Choroid plexus epithelial cell (primary cell): ENCODE data around the gene HSDL2.

Experiments used
- DNase-seq: peaks from one replicate; pipeline ENCODE4 v3.0.0-alpha.2; 2010; ENCODE audit warnings: low read depth
- H3K4me3 ChIP-seq: 2 replicates; pipeline ENCODE4 v1.5.1; 2011; ENCODE audit warnings: low read depth, mild to moderate bottlenecking, control low read depth, low read length, moderate library complexity
- TF ChIP-seq, protein P1 (sequence below): conservative IDR thresholded peaks from 2 replicates; pipeline ENCODE4 v1.5.1; 2011; ENCODE audit warnings: low read depth, mild to moderate bottlenecking, control low read depth, inconsistent platforms, low read length, moderate library complexity

Gene HSDL2

GRCh38 chr9:112446080-112446479 lies 66.2 kb downstream of the HSDL2 start:
- TF ChIP-seq, protein P1, sequence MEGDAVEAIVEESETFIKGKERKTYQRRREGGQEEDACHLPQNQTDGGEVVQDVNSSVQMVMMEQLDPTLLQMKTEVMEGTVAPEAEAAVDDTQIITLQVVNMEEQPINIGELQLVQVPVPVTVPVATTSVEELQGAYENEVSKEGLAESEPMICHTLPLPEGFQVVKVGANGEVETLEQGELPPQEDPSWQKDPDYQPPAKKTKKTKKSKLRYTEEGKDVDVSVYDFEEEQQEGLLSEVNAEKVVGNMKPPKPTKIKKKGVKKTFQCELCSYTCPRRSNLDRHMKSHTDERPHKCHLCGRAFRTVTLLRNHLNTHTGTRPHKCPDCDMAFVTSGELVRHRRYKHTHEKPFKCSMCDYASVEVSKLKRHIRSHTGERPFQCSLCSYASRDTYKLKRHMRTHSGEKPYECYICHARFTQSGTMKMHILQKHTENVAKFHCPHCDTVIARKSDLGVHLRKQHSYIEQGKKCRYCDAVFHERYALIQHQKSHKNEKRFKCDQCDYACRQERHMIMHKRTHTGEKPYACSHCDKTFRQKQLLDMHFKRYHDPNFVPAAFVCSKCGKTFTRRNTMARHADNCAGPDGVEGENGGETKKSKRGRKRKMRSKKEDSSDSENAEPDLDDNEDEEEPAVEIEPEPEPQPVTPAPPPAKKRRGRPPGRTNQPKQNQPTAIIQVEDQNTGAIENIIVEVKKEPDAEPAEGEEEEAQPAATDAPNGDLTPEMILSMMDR: no peak
- H3K4me3 ChIP-seq: no peak overlapping the region
- no peak for DNase-seq

DNA sequence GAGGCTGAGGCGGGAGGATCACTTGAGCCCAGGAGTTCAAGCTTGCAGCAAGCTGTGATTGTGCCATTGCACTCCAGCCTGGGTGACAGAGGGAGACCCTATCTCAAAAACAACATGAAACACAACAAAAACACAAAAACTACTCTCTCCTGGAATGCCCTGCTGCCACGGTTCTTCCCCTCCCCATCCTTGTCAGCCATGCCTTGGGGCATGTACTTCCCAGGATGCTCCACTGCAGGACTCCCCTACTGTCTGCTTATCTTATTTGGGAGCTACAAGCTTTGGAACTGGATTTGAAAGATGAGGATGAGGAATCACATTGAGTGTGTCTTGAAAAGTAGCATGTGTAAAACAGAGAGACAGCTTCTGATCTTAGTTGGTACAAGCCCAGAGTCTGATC lies 66.6 kb downstream of the HSDL2 start:
- no peak for DNase-seq
- H3K4me3 ChIP-seq: no peak overlapping the region
- TF ChIP-seq, protein P1: no peak

DNA sequence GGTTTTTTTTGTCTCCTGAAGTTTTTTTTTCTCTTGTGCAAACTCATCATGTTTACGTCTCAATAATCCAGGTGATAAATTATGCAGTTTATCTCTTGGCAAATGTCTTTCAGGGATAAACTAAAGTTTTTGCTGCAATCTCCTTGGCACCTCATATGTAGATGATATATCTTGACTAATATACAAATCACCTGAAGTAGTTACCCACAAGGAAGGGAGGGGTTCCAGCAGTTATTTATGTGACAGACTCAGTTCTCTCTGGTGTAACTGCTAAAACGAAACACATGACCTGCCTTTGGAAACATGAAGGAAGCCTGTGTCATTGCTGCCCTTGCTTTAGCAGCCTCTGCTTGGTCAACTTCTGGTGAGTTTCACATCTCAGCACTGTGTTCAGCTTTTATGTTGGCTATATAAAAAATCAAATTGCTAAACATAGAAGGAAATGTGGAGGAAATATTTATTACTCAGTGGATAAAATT lies 67.4 kb downstream of the HSDL2 start:
- no peak overlapping the region for H3K4me3 ChIP-seq
- DNase-seq: peak; percentile 11
- TF ChIP-seq, protein P1: no peak

GRCh38 chr9:112462855-112463254 lies 82.9 kb downstream of the HSDL2 start:
- H3K4me3 ChIP-seq: no peak overlapping the region
- no peak for DNase-seq
- TF ChIP-seq, protein P1: no peak

GRCh38 chr9:112465352-112465751 lies 85.4 kb downstream of the HSDL2 start:
- no peak for DNase-seq
- TF ChIP-seq, protein P1: no peak
- no peak overlapping the region for H3K4me3 ChIP-seq

DNA sequence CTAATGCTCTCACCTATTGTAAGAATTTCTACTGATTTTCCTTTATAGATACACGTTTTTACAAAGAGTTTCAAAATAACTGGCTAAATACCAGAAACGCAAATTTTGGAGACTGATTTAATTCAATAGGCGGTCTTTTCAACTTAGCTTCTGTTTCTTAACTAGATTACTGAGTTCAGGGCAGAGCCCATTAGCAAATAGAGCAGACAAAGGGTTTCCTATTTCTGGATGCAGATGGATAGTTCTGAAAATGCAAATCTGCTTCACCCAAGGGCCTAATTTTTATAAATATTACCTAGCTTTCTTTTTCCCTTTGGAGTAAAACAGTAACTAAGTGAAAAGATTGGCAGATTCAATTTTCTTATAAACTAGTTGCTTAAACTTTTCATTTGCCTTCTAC lies 93.1 kb downstream of the HSDL2 start:
- TF ChIP-seq, protein P1: no peak
- H3K4me3 ChIP-seq: no peak overlapping the region
- DNase-seq: no peak

- H3K4me3 ChIP-seq: no peak overlapping the region
- TF ChIP-seq, protein P1: no peak
- DNase-seq: no peak
Observed at GRCh38 chr9:112473986-112474385, 94.1 kb downstream of the HSDL2 start.
